Measurements from ENCODE around the gene KIAA1549. TPM values are rescaled to one million over a fixed set of nuclear protein-coding genes. Genes with fewer than 3 reads are reported as not detected.

KIAA1549 gene
- total RNA-seq, 1 donor = 3.7 TPM

- DNase-seq (ENCODE audit: low read depth) = peak; percentile 22
These were observed 56.5 kb downstream of the KIAA1549 start for GRCh38 chr7:138924501-138925225.

DNA sequence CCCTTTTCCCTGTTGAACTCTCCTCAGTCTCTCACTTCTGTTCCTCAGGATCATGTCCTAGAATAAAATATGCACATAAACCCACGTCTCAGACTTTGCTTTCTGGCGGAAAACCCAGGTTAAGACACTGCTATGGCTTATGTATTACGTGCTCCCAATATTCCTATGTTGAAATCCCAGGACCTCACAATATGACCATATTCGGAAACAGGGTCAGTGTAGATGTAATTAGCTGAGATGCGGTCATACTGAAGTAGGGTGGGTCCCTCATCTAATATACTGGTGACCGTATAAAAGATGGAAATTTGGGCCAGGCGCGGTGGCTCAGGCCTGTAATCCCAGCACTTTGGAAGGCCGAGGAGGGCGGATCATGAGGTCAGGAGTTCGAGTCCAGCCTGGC is 59.9 kb downstream of the KIAA1549 start:
- TF ChIP-seq, protein P1, sequence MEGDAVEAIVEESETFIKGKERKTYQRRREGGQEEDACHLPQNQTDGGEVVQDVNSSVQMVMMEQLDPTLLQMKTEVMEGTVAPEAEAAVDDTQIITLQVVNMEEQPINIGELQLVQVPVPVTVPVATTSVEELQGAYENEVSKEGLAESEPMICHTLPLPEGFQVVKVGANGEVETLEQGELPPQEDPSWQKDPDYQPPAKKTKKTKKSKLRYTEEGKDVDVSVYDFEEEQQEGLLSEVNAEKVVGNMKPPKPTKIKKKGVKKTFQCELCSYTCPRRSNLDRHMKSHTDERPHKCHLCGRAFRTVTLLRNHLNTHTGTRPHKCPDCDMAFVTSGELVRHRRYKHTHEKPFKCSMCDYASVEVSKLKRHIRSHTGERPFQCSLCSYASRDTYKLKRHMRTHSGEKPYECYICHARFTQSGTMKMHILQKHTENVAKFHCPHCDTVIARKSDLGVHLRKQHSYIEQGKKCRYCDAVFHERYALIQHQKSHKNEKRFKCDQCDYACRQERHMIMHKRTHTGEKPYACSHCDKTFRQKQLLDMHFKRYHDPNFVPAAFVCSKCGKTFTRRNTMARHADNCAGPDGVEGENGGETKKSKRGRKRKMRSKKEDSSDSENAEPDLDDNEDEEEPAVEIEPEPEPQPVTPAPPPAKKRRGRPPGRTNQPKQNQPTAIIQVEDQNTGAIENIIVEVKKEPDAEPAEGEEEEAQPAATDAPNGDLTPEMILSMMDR (IDR thresholded peaks at IDR 0.05; ENCODE audit: insufficient read depth, low read length) = no peak
- DNase-seq (ENCODE audit: low read depth) = no peak
- H3K4me3 ChIP-seq (ENCODE audit: low read depth, low read length) = no peak overlapping the region

More at GRCh38 chr7:138924501-138925225, 56.5 kb downstream of the KIAA1549 start:
- H3K4me3 ChIP-seq (ENCODE audit: low read depth, low read length) = no peak overlapping the region
- TF ChIP-seq, protein P1 (IDR thresholded peaks at IDR 0.05; ENCODE audit: insufficient read depth, low read length) = no peak

- TF ChIP-seq, protein P1 (IDR thresholded peaks at IDR 0.05; ENCODE audit: insufficient read depth, low read length) = no peak
- H3K4me3 ChIP-seq (ENCODE audit: low read depth, low read length) = no peak overlapping the region
These were observed 61.3 kb downstream of the KIAA1549 start for GRCh38 chr7:138919911-138920310.

DNA sequence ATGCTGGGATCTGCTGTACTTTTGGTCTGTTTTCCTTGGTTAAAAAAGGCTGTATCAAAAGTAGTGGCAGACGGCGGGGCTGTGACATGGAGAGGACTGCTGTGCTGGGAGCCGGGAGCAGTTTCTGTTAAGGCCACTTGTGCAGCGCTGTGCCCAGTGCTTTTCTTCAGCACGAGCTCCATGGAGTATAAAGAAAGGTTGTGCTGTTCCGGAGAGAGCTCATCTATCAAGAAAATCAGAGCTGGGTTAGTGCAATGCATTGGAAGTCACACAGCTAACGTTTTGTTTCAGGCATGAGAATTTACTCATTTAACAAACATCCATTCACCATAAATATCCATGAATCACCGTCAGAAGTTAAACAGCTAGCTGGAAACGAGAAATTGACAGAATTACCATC is 62.0 kb downstream of the KIAA1549 start:
- DNase-seq (ENCODE audit: low read depth) = no peak
- TF ChIP-seq, protein P1 (IDR thresholded peaks at IDR 0.05; ENCODE audit: insufficient read depth, low read length) = no peak
- no peak overlapping the region for H3K4me3 ChIP-seq (ENCODE audit: low read depth, low read length)

More at GRCh38 chr7:138919911-138920310, 61.3 kb downstream of the KIAA1549 start:
- no peak for DNase-seq (ENCODE audit: low read depth)

GRCh38 chr7:138918756-138919155 is 62.4 kb downstream of the KIAA1549 start:
- H3K4me3 ChIP-seq (ENCODE audit: low read depth, low read length) = no peak overlapping the region
- DNase-seq (ENCODE audit: low read depth) = no peak
- TF ChIP-seq, protein P1 (IDR thresholded peaks at IDR 0.05; ENCODE audit: insufficient read depth, low read length) = no peak

GRCh38 chr7:138918176-138918575 is 63.0 kb downstream of the KIAA1549 start:
- DNase-seq (ENCODE audit: low read depth) = no peak
- TF ChIP-seq, protein P1 (IDR thresholded peaks at IDR 0.05; ENCODE audit: insufficient read depth, low read length) = no peak
- H3K4me3 ChIP-seq (ENCODE audit: low read depth, low read length) = no peak overlapping the region

All from fibroblast of the aortic adventitia (primary cell).